HUES6 (cell line): ENCODE results near the gene OSGEP.

ENCODE experiments used
- H3K27ac ChIP-seq: 2 replicates; pipeline ENCODE4 v1.7.0; 2013; ENCODE audit warnings: low read depth, mild to moderate bottlenecking, low read length, inconsistent platforms
- H3K27me3 ChIP-seq: 2 replicates; pipeline ENCODE4 v1.6.1; 2013; ENCODE audit warnings: low read length; ENCODE audit not compliant: control insufficient read depth, insufficient read depth
- H3K36me3 ChIP-seq: 2 replicates; pipeline ENCODE4 v1.6.1; 2013; ENCODE audit warnings: low read length; ENCODE audit not compliant: control insufficient read depth, insufficient read depth
- H3K4me1 ChIP-seq: 2 replicates; pipeline ENCODE4 v1.6.1; 2013; ENCODE audit warnings: low read length; ENCODE audit not compliant: control insufficient read depth, insufficient read depth
- H3K4me3 ChIP-seq: 2 replicates; pipeline ENCODE4 v1.5.1; 2013; ENCODE audit warnings: low read depth, low read length
- H3K9ac ChIP-seq: one replicate; pipeline ENCODE4 v1.6.1; 2013; ENCODE audit warnings: mild to moderate bottlenecking, low read length
- H3K9me3 ChIP-seq: 2 replicates; pipeline ENCODE4 v1.6.1; 2013; ENCODE audit warnings: low read depth, low read length; ENCODE audit not compliant: control insufficient read depth, insufficient read depth

Gene OSGEP

DNA sequence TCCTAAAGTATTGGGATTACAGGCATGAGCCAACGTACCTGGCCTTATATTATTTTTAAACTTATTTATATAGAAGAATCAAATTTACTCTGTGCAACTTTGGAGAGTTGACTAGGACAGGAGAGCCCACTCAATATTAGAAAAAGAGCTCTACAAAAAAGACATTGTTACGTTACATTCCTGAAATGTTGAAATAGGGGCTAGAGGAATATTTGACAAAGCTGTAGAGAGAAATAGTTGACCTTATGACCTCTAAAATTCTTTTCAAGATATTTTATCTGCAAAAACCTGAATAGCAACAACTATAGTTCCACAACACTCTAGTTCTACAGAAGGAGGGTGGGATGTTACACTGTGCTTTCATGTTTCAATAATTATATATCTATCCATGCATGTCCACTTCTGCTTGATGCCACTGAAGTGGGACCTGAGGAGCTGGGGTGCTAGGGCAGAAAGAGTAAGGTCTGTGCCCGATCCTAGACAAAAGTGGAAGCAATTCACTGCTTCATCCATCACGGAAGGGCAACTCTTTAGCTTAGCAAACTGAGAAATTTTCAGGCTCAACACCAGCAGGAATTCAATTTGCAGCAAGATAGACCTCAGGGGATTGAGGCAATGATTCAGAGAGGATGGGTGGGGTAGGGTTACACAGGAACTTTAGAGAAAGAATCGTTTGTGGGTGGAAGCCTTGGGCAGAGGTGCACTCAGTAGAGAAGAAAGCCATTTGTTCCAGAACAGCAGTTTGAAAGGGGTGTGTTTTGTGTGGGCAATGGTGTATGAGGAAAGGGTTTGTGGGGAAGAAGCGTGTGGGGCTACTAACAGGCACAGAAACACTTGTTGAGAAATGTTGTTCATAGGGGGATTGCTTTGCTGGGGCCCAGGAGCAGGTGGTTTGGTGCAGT, 34.7 kb upstream of the OSGEP start:
- Histone ChIP-seq H3K9me3 (no peaks in the 10 kb centered on the region; the same call in 1 of the 2 replicates), H3K4me3 (no peak overlapping the region), H3K4me1 (peaks cover 47% of the 10 kb centered on the region), H3K36me3 (no peaks in the 10 kb centered on the region), H3K27ac (no peak overlapping the region), H3K27me3 (no peaks in the 10 kb centered on the region), H3K9ac (peak overlapping the region; percentile 9)

DNA sequence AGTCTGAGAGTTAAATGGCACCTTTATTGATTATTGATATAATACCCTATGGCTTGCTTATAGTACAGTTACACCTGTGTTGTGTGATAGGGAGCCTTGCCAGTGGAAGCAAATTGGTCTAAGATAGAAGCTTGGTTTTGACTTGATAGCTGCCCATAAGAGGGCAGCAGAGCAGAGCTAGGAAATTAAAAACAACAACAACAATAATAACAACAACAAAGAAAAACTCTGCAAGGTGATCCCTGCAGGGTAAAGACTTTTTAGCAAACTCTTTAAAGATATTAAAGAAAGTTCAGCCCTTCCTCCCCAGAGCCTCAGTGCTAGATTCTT, 32.7 kb upstream of the OSGEP start:
- Histone ChIP-seq H3K9ac (no peak overlapping the region), H3K36me3 (no peaks in the 10 kb centered on the region), H3K4me3 (no peak overlapping the region), H3K9me3 (no peaks in the 10 kb centered on the region), H3K27me3 (no peaks in the 10 kb centered on the region), H3K27ac (no peak overlapping the region), H3K4me1 (peaks cover 42% of the 10 kb centered on the region)

DNA sequence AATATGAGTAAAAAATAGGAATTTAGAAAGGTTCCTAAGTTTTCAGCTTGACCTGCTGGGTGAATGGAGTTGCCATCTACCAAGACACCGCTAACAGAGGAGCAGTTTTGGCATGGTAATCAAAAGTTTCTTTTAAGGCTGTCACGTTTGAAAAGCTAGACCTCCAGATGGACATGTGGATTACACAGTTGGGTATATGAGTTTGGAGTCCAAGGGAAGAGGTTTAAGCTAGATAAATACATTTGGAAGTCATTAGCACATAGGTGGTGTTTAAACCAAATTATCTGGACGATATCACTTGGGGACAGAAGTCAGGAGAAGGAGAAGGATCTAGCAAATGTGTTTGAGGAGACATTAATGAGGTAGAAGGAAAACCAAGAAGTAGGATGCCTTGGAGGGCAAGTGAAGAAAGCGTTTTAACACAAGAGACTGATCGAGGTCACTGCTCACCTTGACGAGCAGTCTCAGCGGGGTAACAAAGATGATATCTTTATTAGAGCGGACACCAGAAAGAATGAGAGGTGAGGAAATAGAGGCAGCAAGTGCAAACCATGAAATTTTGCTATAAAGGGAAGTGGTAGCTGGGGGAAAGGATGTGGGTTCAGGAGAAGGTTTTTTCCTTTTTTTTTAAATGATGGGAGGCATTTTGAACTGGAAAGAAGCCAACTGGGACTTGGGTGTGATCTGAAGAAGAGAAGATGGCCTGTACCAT, 32.2 kb upstream of the OSGEP start:
- Histone ChIP-seq H3K36me3 (no peaks in the 10 kb centered on the region), H3K27ac (no peak overlapping the region)

DNA sequence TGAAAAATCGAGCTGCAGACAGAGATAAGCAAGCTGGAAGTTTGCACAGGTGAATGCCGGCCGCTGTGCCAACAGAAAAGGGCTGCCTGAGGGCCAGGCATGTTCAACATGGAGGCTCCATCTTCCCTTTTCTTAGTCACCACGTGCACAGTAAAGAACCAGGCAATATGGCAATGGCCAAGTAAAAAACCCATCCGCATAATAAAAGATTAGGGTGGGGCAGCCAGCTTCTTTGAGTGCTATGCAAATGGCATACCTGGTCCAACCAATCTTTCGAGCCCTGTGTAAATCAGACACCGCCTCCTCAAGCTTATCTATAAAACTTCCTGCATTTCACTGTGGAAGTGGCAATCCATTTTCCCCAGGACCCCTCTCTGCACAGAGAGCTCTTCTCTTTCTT, 31.3 kb upstream of the OSGEP start:
- no peak overlapping the region; the same call in 1 of the 2 replicates for H3K27ac ChIP-seq
- H3K9me3 ChIP-seq, result no peaks in the 10 kb centered on the region
- H3K4me1 ChIP-seq, result peaks cover 52% of the 10 kb centered on the region
- H3K27me3 ChIP-seq, result no peaks in the 10 kb centered on the region
- H3K4me3 ChIP-seq, result no peak overlapping the region
- H3K9ac ChIP-seq, result no peak overlapping the region
- H3K36me3 ChIP-seq, result no peaks in the 10 kb centered on the region

More for the DNA sequence above, 32.2 kb upstream of the OSGEP start:
- Histone ChIP-seq H3K9ac (no peak overlapping the region), H3K4me1 (peaks cover 48% of the 10 kb centered on the region), H3K27me3 (no peaks in the 10 kb centered on the region), H3K4me3 (no peak overlapping the region), H3K9me3 (no peaks in the 10 kb centered on the region)

DNA sequence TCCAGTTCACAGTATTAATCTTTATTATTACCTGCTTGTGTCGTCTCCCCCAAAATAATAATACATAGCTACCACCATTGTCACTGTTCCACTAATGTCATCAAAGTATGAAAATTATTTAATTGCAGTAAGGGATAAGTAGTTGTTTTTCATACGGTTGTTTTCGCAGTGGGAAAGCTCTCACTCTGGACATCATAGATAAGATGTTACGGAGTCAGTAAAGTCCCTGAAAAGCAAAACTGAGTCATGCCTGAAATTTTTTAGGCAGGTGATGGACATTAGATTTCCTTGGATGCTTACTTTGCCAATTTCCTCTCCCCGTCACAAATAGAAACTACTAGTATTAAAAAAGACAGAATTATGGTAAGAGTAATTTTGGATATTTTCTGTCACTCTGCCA, 27.8 kb upstream of the OSGEP start:
- peaks cover 25% of the 10 kb centered on the region for H3K36me3 ChIP-seq
- no peak overlapping the region for H3K9ac ChIP-seq
- no peaks in the 10 kb centered on the region for H3K27me3 ChIP-seq
- H3K4me1 ChIP-seq, result peaks cover 29% of the 10 kb centered on the region
- H3K9me3 ChIP-seq, result no peaks in the 10 kb centered on the region
- H3K4me3 ChIP-seq, result no peak overlapping the region
- no peak overlapping the region for H3K27ac ChIP-seq

DNA sequence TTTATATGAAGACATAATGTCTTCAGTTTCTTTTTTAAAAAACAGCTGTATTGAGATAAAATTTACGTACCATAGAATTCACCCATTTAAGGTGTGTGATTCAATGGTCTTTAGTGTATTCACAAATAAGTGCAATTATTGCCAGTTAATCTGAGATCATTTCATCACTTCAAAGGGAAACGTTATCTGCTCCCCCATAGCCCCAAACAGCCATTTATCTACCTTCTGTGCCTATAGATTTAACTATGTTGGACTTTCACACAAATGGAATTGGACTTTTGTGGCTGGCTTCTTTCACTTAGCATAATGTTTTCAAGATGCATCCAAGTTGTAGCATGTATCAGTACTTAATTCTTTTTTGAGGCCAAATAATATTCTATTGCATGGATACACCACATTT, 24.3 kb upstream of the OSGEP start:
- Histone ChIP-seq H3K27ac (no peak overlapping the region), H3K9me3 (no peaks in the 10 kb centered on the region), H3K27me3 (no peaks in the 10 kb centered on the region), H3K4me1 (peaks cover 19% of the 10 kb centered on the region), H3K9ac (no peak overlapping the region), H3K4me3 (no peak overlapping the region), H3K36me3 (peaks cover 60% of the 10 kb centered on the region)

DNA sequence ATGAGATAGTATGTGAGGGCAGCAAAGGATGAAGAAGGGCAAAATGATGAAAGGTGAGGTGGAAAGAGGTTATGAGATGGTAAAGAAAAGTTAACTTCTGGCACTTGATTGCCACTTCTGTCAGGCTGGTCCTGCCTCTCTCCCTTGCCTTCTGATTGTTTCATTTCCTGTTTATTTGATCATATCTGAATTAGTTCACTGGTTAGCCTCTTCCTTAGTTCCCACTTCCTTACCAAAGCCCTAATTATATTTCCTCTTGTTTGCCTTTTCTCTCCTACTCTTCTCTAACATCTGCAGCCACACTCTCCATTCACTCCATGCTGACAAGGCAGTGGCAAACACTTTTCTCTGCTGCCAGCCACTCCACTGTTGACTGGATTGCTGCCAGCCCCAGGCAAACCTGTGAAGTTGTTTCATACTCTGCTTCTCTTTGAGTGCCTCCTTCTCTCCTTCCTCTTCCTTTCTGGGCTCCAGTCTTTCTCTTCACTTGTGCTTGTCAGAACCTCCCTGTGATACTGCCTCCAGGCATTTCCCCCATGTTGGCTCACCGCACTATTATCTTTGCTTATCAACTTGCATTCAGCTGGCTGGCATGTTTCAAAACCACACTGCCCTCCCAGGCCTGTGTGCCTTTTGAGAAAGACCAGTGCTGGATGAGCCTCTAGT, 22.7 kb upstream of the OSGEP start:
- Histone ChIP-seq H3K4me1 (peaks cover 16% of the 10 kb centered on the region), H3K27ac (no peak overlapping the region; the same call in 1 of the 2 replicates), H3K9ac (no peak overlapping the region)

DNA sequence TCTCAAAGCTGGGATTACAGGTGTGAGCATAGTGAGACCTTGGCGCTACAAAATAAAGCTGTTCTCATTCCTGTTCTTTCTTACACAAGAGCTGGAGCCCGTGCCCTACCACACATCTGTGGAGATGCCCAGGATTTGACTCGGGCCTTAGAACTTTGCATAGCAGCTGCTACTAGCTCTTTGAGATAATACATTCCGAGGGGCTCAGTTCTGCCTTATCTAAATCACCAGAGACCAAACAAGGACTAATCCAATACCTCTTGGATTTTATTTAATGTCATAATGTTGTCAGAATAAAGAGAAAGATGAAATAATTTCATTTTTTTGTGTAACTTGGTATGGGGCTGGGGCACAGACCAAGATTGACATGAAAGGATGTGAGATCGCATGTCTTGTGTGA, 22.2 kb upstream of the OSGEP start:
- peaks cover 81% of the 10 kb centered on the region for H3K36me3 ChIP-seq
- no peak overlapping the region for H3K27ac ChIP-seq
- no peaks in the 10 kb centered on the region for H3K9me3 ChIP-seq
- no peaks in the 10 kb centered on the region for H3K27me3 ChIP-seq
- H3K4me1 ChIP-seq, result peaks cover 11% of the 10 kb centered on the region
- H3K4me3 ChIP-seq, result no peak overlapping the region
- H3K9ac ChIP-seq, result no peak overlapping the region

More for the DNA sequence above, 22.7 kb upstream of the OSGEP start:
- no peaks in the 10 kb centered on the region for H3K9me3 ChIP-seq
- no peak overlapping the region for H3K4me3 ChIP-seq
- H3K27me3 ChIP-seq, result no peaks in the 10 kb centered on the region
- H3K36me3 ChIP-seq, result peaks cover 75% of the 10 kb centered on the region

DNA sequence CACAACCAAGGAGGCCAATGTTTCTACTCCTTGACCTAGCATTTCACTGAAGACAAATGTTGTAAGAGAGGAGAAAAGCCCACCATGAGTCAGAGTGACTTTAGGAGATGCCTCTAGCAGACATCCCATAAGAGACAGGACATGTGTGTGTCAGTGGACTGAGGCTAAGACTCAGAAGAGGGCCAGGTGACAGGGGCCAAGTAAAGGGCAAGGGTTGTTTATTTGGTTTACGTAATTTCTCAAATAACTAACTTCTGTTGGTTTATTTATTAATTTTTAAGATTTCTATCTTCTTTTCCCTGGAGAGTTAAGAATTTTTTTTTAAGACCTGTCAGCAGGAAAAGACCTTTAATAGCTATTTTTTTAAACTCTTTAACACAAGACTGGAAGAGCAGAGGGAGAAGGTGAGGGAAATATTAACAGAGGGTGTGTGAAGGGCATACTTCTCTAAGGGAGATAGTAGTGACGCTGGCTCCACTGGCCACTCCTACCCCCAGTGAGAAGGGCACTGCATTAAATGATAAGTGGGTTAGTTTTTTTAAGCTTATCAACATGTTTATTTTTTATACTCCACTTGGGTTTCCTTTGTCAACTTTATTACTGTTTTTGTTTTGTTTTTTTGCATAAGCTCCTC, 18.0 kb upstream of the OSGEP start:
- Histone ChIP-seq H3K27ac (no peak overlapping the region), H3K9ac (no peak overlapping the region), H3K4me3 (no peak overlapping the region; the same call in 1 of the 2 replicates), H3K27me3 (no peaks in the 10 kb centered on the region), H3K36me3 (peaks cover 63% of the 10 kb centered on the region), H3K9me3 (no peaks in the 10 kb centered on the region), H3K4me1 (peaks cover 16% of the 10 kb centered on the region)

DNA sequence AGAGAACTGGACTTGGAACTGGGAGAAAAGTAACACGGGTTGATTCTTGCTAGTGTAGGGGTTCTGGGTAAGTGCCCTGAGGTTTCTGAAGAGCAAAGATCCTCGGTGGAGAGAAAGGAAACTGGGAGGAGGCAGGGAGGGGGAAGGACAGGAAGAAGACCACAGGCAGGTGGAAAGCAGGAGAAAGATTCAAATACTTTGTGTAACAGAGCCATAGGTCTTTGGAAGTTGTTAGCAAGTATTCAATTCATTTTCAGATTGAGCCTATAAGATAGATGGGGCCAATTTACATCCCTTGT, 15.9 kb upstream of the OSGEP start:
- peaks cover 42% of the 10 kb centered on the region for H3K36me3 ChIP-seq
- H3K4me3 ChIP-seq, result peak overlapping the region; percentile 92
- H3K27me3 ChIP-seq, result no peaks in the 10 kb centered on the region
- H3K9me3 ChIP-seq, result no peaks in the 10 kb centered on the region
- H3K9ac ChIP-seq, result peak overlapping the region; percentile 96
- peaks cover 11% of the 10 kb centered on the region for H3K4me1 ChIP-seq
- no peak overlapping the region; the same call in 1 of the 2 replicates for H3K27ac ChIP-seq
